Vagina (tissue), 2 donors: ENCODE results near the gene MACIR. TPM values are rescaled to one million over a fixed set of nuclear protein-coding genes. Genes with fewer than 3 reads are reported as not detected.

ENCODE experiments used
- DNase-seq, 2 donors: peaks; one replicate each; pipeline ENCODE4 v3.0.0-alpha.2; 2017; ENCODE audit errors: extremely low spot score in 2 of 2
- H3K27ac ChIP-seq: fragments of 200-600 bp; sonication (generic); one replicate; pipeline ENCODE4 v1.5.1; 2019
- H3K27me3 ChIP-seq: fragments of 200-600 bp; sonication (generic); one replicate; pipeline ENCODE4 v1.5.1; 2019
- H3K36me3 ChIP-seq, 2 donors: fragments of 200-600 bp; sonication (generic); one replicate each; pipeline ENCODE4 v1.5.1; 2017 to 2019
- H3K4me1 ChIP-seq: fragments of 200-600 bp; sonication (generic); one replicate; pipeline ENCODE4 v1.5.1; 2019
- H3K4me3 ChIP-seq, 2 donors: fragments of 200-600 bp; sonication (generic); 1 replicate in 1 of 2; 2 replicates in 1 of 2; pipeline ENCODE4 v1.5.1; 2016 to 2019
- H3K9me3 ChIP-seq: fragments of 200-600 bp; sonication (generic); one replicate; pipeline ENCODE4 v1.5.1; 2019
- POLR2A ChIP-seq, 2 donors: fragments of 450-650 bp; IDR thresholded peaks; one replicate each; pipeline ENCODE4 v1.6.1; 2017; ENCODE audit warnings: antibody characterized with exemption in 2 of 2, mild to moderate bottlenecking in 2 of 2, moderate library complexity in 2 of 2
- POLR2AphosphoS5 ChIP-seq, 2 donors: sonication (generic); formaldehyde crosslinking; IDR thresholded peaks; one replicate each; pipeline ENCODE4 v1.9.0; 2017; ENCODE audit warnings: antibody characterized with exemption in 2 of 2, mild to moderate bottlenecking in 2 of 2, low read depth in 1 of 2; ENCODE audit not compliant: insufficient read depth in 1 of 2
- intact Hi-C: fragments of 100-400 bp; cut with DNase I; formaldehyde crosslinking; loops from one replicate; pipeline ENCODE4 v1.15.1; 2023
- total RNA-seq: library from RNA; depleted of rRNA; stranded (reverse); fragments of >200 nt; gene quantifications from one replicate; pipeline ENCODE4 v1.2.3, GENCODE V29; 2016
- TF ChIP-seq, protein P1 (sequence below), 3 experiments: fragments of 450-650 bp in 2 of 3; fragments of 200-600 bp in 1 of 3; sonication (generic) in 1 of 3; IDR thresholded peaks; one replicate each; pipeline ENCODE4 v1.5.1; 2017 to 2019; ENCODE audit warnings: antibody characterized with exemption in 3 of 3, mild to moderate bottlenecking in 2 of 3, moderate library complexity in 2 of 3

MACIR gene
- total RNA-seq, 1 donor from 2014 or later: 6.9 TPM

DNA sequence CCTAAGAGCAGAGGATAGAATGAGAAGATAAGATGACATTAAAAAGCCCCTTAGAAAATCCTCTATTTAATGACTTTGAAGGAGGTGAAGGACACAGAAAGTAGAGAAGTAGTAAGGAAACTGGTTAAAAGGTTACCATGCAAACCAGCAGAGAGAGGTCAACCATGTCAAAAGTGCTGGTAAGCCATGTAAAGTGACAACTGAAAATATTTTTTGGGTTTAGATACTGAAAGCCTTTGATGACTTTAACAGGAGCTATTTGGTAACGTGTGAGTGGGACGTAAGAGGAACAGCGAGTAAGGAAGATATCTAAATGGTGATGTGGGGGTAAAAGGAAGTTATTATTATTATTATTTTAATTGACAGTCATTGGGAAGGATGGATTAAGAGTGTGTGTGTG, 56.9 kb downstream of the MACIR start:
- Histone ChIP-seq H3K27me3 (no peaks in the 10 kb centered on the region), H3K36me3 (no peaks in the 10 kb centered on the region), H3K9me3 (no peaks in the 10 kb centered on the region), H3K27ac (no peak overlapping the region), H3K4me1 (no peaks in the 10 kb centered on the region), H3K4me3 (no peak overlapping the region)
- TF ChIP-seq POLR2AphosphoS5 (IDR thresholded peaks at IDR 0.05; ENCODE audit: insufficient read depth in 1 of 2, low read depth in 1 of 2): no peak
- no peak for TF ChIP-seq POLR2A (IDR thresholded peaks at IDR 0.05)
- TF ChIP-seq, protein P1, sequence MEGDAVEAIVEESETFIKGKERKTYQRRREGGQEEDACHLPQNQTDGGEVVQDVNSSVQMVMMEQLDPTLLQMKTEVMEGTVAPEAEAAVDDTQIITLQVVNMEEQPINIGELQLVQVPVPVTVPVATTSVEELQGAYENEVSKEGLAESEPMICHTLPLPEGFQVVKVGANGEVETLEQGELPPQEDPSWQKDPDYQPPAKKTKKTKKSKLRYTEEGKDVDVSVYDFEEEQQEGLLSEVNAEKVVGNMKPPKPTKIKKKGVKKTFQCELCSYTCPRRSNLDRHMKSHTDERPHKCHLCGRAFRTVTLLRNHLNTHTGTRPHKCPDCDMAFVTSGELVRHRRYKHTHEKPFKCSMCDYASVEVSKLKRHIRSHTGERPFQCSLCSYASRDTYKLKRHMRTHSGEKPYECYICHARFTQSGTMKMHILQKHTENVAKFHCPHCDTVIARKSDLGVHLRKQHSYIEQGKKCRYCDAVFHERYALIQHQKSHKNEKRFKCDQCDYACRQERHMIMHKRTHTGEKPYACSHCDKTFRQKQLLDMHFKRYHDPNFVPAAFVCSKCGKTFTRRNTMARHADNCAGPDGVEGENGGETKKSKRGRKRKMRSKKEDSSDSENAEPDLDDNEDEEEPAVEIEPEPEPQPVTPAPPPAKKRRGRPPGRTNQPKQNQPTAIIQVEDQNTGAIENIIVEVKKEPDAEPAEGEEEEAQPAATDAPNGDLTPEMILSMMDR (IDR thresholded peaks at IDR 0.05): no peak
- intact Hi-C loops: no loop called here
- no peak for DNase-seq

DNA sequence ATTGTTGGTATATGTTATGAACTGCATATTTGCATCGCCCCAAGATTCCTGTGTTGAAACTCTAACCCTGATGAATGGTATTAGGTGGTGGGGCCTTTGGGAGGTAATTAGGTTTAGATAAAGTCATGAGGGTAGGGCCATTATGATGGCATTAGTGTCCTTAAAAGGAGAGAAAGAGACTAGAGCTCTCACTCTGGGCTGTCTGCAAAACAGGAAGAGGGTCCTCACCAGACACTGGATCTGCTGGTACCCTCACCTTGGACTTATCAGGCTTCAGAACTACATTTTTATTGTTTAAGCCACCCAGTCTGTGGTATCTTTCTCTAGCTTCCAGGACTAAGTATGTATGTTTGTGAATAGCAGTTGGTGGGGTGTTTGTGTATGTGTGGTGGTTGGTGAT, 68.9 kb downstream of the MACIR start:
- TF ChIP-seq, protein P1 (IDR thresholded peaks at IDR 0.05): no peak
- TF ChIP-seq POLR2A (IDR thresholded peaks at IDR 0.05) (no peak), POLR2AphosphoS5 (IDR thresholded peaks at IDR 0.05; ENCODE audit: insufficient read depth in 1 of 2, low read depth in 1 of 2) (no peak)
- no peak for DNase-seq
- H3K27me3 ChIP-seq: no peaks in the 10 kb centered on the region
- H3K4me1 ChIP-seq: no peaks in the 10 kb centered on the region
- H3K36me3 ChIP-seq: no peaks in the 10 kb centered on the region
- no peak overlapping the region for H3K4me3 ChIP-seq
- H3K27ac ChIP-seq: no peak overlapping the region
- intact Hi-C loops: no loop called here
- H3K9me3 ChIP-seq: no peaks in the 10 kb centered on the region

DNA sequence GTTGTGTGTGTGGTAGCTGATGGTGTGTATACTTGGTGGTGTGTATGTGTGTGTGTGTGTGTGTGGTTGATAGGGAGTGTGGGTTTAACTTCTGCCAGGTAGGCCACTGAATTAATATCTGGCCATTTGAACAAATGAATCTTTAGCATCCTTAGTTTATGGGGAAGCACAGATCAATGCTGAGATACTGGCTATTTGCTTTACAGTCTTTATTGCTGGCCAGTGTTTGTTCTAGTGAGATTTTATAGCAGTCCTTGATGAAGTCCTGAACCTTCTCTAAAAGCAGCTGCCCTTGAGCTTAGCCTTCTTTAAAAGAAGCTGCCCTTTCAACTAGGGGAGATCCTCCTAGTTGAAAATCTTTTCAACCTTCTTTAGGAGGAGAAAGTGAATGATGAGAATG, 69.3 kb downstream of the MACIR start:
- Histone ChIP-seq H3K27ac (no peak overlapping the region), H3K36me3 (no peaks in the 10 kb centered on the region), H3K4me1 (no peaks in the 10 kb centered on the region), H3K9me3 (no peaks in the 10 kb centered on the region), H3K4me3 (no peak overlapping the region), H3K27me3 (no peaks in the 10 kb centered on the region)
- DNase-seq: no peak
- intact Hi-C loops: no loop called here
- TF ChIP-seq, protein P1 (IDR thresholded peaks at IDR 0.05): no peak
- no peak for TF ChIP-seq POLR2AphosphoS5 (IDR thresholded peaks at IDR 0.05; ENCODE audit: insufficient read depth in 1 of 2, low read depth in 1 of 2)
- TF ChIP-seq POLR2A (IDR thresholded peaks at IDR 0.05): no peak

Other genes with a start within 250 kb of the MACIR start
- 5.4 TPM for gene GIN1, start 138.6 kb upstream of the MACIR start, total RNA-seq
- gene PPIP5K2, start 138.5 kb upstream of the MACIR start, total RNA-seq: 24.6 TPM